CD14-positive monocyte (primary cell): ENCODE results near the gene CPO. TPM values are rescaled to one million over a fixed set of nuclear protein-coding genes. Genes with fewer than 3 reads are reported as not detected.

ENCODE experiments used
- DNase-seq, 3 donors: peaks; one replicate each; pipeline ENCODE4 v3.0.0-alpha.2; 2011 to 2022
- H2AFZ ChIP-seq: 2 replicates; pipeline ENCODE4 v1.6.0; 2012; ENCODE audit warnings: mild to moderate bottlenecking, low read depth, low read length, inconsistent platforms; ENCODE audit not compliant: insufficient read depth, poor library complexity, severe bottlenecking
- H3K27ac ChIP-seq, 2 donors: 1 replicate in 1 of 2; 2 replicates in 1 of 2; pipeline ENCODE4 v1.5.1; 2012 to 2013; ENCODE audit warnings: low read length in 2 of 2, control low read depth in 1 of 2, inconsistent platforms in 1 of 2, low read depth in 1 of 2, mild to moderate bottlenecking in 1 of 2
- H3K27me3 ChIP-seq, 2 donors: one replicate each; pipeline versions ENCODE4 v1.6.0 to v1.6.1; 2011 to 2013; ENCODE audit warnings: low read length in 2 of 2; ENCODE audit not compliant: control insufficient read depth in 2 of 2, insufficient read depth in 2 of 2
- H3K36me3 ChIP-seq, 2 donors: replicated peaks in 1 of 2; 1 replicate in 1 of 2; 2 replicates in 1 of 2; pipeline versions ENCODE4 v1.5.1 to v1.6.1; 2012 to 2013; ENCODE audit warnings: low read length in 2 of 2, control low read depth in 1 of 2, inconsistent platforms in 1 of 2, mild to moderate bottlenecking in 1 of 2; ENCODE audit not compliant: insufficient read depth in 2 of 2, control insufficient read depth in 1 of 2
- H3K4me1 ChIP-seq, 2 donors: 1 replicate in 1 of 2; 2 replicates in 1 of 2; pipeline versions ENCODE4 v1.5.1 to v1.6.1; 2012 to 2013; ENCODE audit warnings: low read length in 2 of 2, control low read depth in 1 of 2, inconsistent platforms in 1 of 2, mild to moderate bottlenecking in 1 of 2, moderate library complexity in 1 of 2; ENCODE audit not compliant: insufficient read depth in 2 of 2, control insufficient read depth in 1 of 2
- H3K4me2 ChIP-seq: replicated peaks from 2 replicates; pipeline ENCODE3; 2012; ENCODE audit warnings: low read length, moderate library complexity, mild to moderate bottlenecking; ENCODE audit not compliant: poor library complexity, severe bottlenecking; ENCODE audit errors: extremely low read depth
- H3K4me3 ChIP-seq, 3 experiments: fragments of 200-600 bp in 1 of 3; sonication (generic) in 1 of 3; replicated peaks in 1 of 3; 1 replicate in 2 of 3; 2 replicates in 1 of 3; pipeline ENCODE4 v1.5.1; 2011 to 2013; ENCODE audit warnings: low read length in 3 of 3, mild to moderate bottlenecking in 3 of 3, control low read depth in 2 of 3, low read depth in 2 of 3, inconsistent platforms in 1 of 3, moderate library complexity in 1 of 3
- H3K79me2 ChIP-seq: 2 replicates; pipeline ENCODE4 v1.6.0; 2012; ENCODE audit warnings: mild to moderate bottlenecking, control low read depth, inconsistent platforms, low read length, moderate library complexity; ENCODE audit not compliant: insufficient read depth
- H3K9ac ChIP-seq: 2 replicates; pipeline ENCODE4 v1.6.0; 2017; ENCODE audit warnings: low read length, mild to moderate bottlenecking; ENCODE audit not compliant: insufficient read depth, poor library complexity, severe bottlenecking
- H3K9me3 ChIP-seq, 2 donors: replicated peaks in 1 of 2; 1 replicate in 1 of 2; 2 replicates in 1 of 2; pipeline versions ENCODE4 v1.5.1 to v1.6.1; 2012 to 2013; ENCODE audit warnings: low read length in 2 of 2, control low read depth in 1 of 2; ENCODE audit not compliant: control insufficient read depth in 1 of 2, insufficient read depth in 1 of 2
- H4K20me1 ChIP-seq: 2 replicates; pipeline ENCODE4 v1.6.0; 2012; ENCODE audit warnings: mild to moderate bottlenecking, low read length, control low read depth, moderate library complexity; ENCODE audit not compliant: insufficient read depth
- H3K27ac Mint-ChIP-seq, 7 donors: one replicate each; pipeline ENCODE4 v1.8.0; 2020; ENCODE audit warnings: mild to moderate bottlenecking in 7 of 7, mixed read lengths in 7 of 7, moderate library complexity in 6 of 7, inconsistent platforms in 2 of 7
- H3K27me3 Mint-ChIP-seq, 3 donors: one replicate each; pipeline ENCODE4 v1.8.0; 2021 to 2022; ENCODE audit warnings: low read depth in 3 of 3, mild to moderate bottlenecking in 3 of 3, mixed read lengths in 3 of 3, moderate library complexity in 3 of 3, inconsistent platforms in 1 of 3
- H3K36me3 Mint-ChIP-seq, 2 donors: one replicate each; pipeline ENCODE4 v1.8.0; 2020; ENCODE audit warnings: mixed read lengths in 2 of 2, inconsistent platforms in 1 of 2, mild to moderate bottlenecking in 1 of 2
- H3K4me1 Mint-ChIP-seq: one replicate; pipeline ENCODE4 v1.8.0; 2020; ENCODE audit warnings: mild to moderate bottlenecking, mixed read lengths
- H3K4me3 Mint-ChIP-seq, 2 donors: one replicate each; pipeline ENCODE4 v1.8.0; 2020; ENCODE audit warnings: mild to moderate bottlenecking in 2 of 2, mixed read lengths in 2 of 2, moderate library complexity in 1 of 2
- H3K9me3 Mint-ChIP-seq, 7 donors: one replicate each; pipeline ENCODE4 v1.8.0; 2020 to 2022; ENCODE audit warnings: mixed read lengths in 7 of 7, mild to moderate bottlenecking in 6 of 7, moderate library complexity in 6 of 7, inconsistent platforms in 2 of 7
- WGBS: methylation state at CpG from one replicate; pipeline ENCODE4 v1.1.5; 2013; ENCODE audit warnings: missing lambda C conversion rate; ENCODE audit not compliant: insufficient coverage; 5-methylcytosine and 5-hydroxymethylcytosine counted together
- intact Hi-C, 2 donors: fragments of 100-400 bp; cut with micrococcal nuclease; formaldehyde crosslinking; loops; one replicate each; pipeline versions ENCODE4 v1.15.0 to v1.15.1; 2023
- polyA plus RNA-seq, 3 donors: library from polyadenylated mRNA; depleted of rRNA in 1 of 3; unstranded in 2 of 3; stranded (reverse) in 1 of 3; fragments of 300-500 nt in 2 of 3; fragments of >200 nt in 1 of 3; fragmentation: Illumina TruSeq in 2 of 3; gene quantifications; 1 replicate in 2 of 3; 2 replicates in 1 of 3; pipeline ENCODE4 v1.2.3, GENCODE V29; 2012 to 2021
- TF ChIP-seq, protein P1 (sequence below): fragments of 200-600 bp; IDR thresholded peaks from one replicate; pipeline ENCODE4 v1.8.0; 2022; ENCODE audit warnings: antibody characterized with exemption, mild to moderate bottlenecking

Gene CPO
- polyA plus RNA-seq, 3 donors, result not detected

DNA sequence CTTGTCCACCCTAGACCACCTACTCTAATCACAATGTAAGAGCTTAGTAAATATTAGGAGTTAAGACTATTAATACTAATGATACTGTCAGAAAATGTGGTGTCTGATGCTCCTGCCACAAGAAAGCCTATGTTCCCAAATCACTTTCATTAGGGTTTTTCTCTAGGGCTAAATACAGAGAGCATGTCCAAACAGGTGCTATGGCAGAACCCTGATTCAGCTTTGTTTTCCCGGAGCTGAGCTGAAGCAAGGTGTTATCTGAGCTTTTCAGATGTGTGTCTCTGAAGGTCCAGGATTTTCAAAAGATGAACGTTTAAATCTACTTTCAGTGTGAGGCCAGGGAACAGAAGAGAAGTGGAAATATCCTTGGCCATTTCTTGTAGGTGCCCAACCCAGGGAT is 40.6 kb downstream of the CPO start:
- no peaks in the 10 kb centered on the region for H3K36me3 Mint-ChIP-seq
- Histone ChIP-seq H3K4me1 (peaks cover 30 to 32% of the 10 kb centered on the region in 2 donors), H3K4me2 (no peak overlapping the region), H3K79me2 (no peaks in the 10 kb centered on the region), H3K27ac (no peak overlapping the region), H4K20me1 (no peaks in the 10 kb centered on the region), H3K9ac (no peak overlapping the region), H3K4me3 (no peak overlapping the region), H3K27me3 (no peaks in the 10 kb centered on the region), H3K36me3 (no peaks in the 10 kb centered on the region), H2AFZ (no peak overlapping the region), H3K9me3 (no peaks in the 10 kb centered on the region)
- peaks cover 0 to 9% (median 6%) of the 10 kb centered on the region in 7 donors for H3K9me3 Mint-ChIP-seq
- no peak overlapping the region for H3K27ac Mint-ChIP-seq
- intact Hi-C loops, result loop anchor here (10.0 kb wide), 2 partner anchors 175 to 495 kb away; no protein-coding TSS in a partner anchor
- no peak overlapping the region for H3K4me3 Mint-ChIP-seq
- TF ChIP-seq, protein P1, sequence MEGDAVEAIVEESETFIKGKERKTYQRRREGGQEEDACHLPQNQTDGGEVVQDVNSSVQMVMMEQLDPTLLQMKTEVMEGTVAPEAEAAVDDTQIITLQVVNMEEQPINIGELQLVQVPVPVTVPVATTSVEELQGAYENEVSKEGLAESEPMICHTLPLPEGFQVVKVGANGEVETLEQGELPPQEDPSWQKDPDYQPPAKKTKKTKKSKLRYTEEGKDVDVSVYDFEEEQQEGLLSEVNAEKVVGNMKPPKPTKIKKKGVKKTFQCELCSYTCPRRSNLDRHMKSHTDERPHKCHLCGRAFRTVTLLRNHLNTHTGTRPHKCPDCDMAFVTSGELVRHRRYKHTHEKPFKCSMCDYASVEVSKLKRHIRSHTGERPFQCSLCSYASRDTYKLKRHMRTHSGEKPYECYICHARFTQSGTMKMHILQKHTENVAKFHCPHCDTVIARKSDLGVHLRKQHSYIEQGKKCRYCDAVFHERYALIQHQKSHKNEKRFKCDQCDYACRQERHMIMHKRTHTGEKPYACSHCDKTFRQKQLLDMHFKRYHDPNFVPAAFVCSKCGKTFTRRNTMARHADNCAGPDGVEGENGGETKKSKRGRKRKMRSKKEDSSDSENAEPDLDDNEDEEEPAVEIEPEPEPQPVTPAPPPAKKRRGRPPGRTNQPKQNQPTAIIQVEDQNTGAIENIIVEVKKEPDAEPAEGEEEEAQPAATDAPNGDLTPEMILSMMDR, result no peak
- H3K4me1 Mint-ChIP-seq, result peaks cover 29% of the 10 kb centered on the region
- peaks cover 0 to 2% (median 1%) of the 10 kb centered on the region in 3 donors for H3K27me3 Mint-ChIP-seq
- DNase-seq, result no peak
- no CpG with 5 or more reads among the region's 2 CpGs for WGBS

DNA sequence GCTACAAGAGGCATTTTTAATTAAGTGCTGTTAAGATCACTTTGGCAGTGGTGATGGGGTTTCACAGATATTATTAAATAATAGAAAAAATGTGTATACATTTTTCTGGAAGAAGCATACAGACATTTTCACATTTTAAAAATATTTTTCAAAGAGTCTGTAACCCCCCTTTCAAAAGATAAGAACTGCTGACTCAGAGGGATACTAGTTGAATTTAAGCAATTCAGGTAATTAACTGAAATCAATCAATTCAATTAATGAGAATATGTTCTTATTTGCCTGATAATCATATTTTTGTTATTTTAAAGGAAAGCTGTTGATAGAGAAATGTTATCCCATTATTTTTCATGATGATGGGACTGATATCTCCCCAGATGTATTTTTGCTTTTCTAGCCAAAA is 41.1 kb downstream of the CPO start:
- Mint-ChIP-seq H3K27me3 (peaks cover 0 to 2% (median 1%) of the 10 kb centered on the region in 3 donors), H3K4me1 (peaks cover 33% of the 10 kb centered on the region), H3K36me3 (no peaks in the 10 kb centered on the region), H3K27ac (no peak overlapping the region), H3K9me3 (peaks cover 0 to 6% (median 4%) of the 10 kb centered on the region in 7 donors), H3K4me3 (no peak overlapping the region)
- Histone ChIP-seq H3K36me3 (no peaks in the 10 kb centered on the region), H3K27me3 (no peaks in the 10 kb centered on the region), H3K4me1 (peaks cover 30 to 34% of the 10 kb centered on the region in 2 donors), H3K9me3 (no peaks in the 10 kb centered on the region), H4K20me1 (no peaks in the 10 kb centered on the region), H3K4me2 (no peak overlapping the region), H3K79me2 (no peaks in the 10 kb centered on the region), H3K4me3 (no peak overlapping the region), H3K9ac (no peak overlapping the region), H2AFZ (no peak overlapping the region), H3K27ac (no peak overlapping the region)
- intact Hi-C loops, result loop anchor here (10.0 kb wide), 2 partner anchors 176 to 494 kb away; no protein-coding TSS in a partner anchor
- TF ChIP-seq, protein P1, result no peak
- no peak for DNase-seq
